B cell (primary cell): ENCODE measurements around the gene TNFAIP8L1. TPM values are rescaled to one million over a fixed set of nuclear protein-coding genes. Genes with fewer than 3 reads are reported as not detected.

Source experiments
- ATAC-seq: fragments of 200-7000 bp; cut with Tn5 transposase; one replicate; pipeline ENCODE4 v1.10.0; 2021; ENCODE audit warnings: low read depth, mild to moderate bottlenecking, moderate number of reproducible peaks, moderate library complexity
- CTCF ChIA-PET: fragments of 350-600 bp; sonication (Branson Sonifier 250); formaldehyde crosslinking; loops from one replicate; lab custom pipeline; 2021; ENCODE audit warnings: antibody characterized with exemption, inconsistent platforms; lab: Charles Lee
- POLR2A ChIA-PET: fragments of 350-600 bp; sonication (Branson Sonifier 250); formaldehyde crosslinking; loops from one replicate; lab custom pipeline; 2021; ENCODE audit warnings: antibody characterized with exemption; lab: Charles Lee
- DNase-seq: peaks from one replicate; pipeline ENCODE4 v3.0.0; 2013
- H2AFZ ChIP-seq: 2 replicates; pipeline ENCODE4 v1.6.1; 2012; ENCODE audit warnings: mild to moderate bottlenecking, low read depth, low read length; ENCODE audit not compliant: insufficient read depth, poor library complexity, severe bottlenecking
- H3K27ac ChIP-seq, 2 donors: 1 replicate in 1 of 2; 2 replicates in 1 of 2; pipeline ENCODE4 v1.5.1; 2012 to 2013; ENCODE audit warnings: low read length in 2 of 2, mild to moderate bottlenecking in 2 of 2, moderate library complexity in 1 of 2
- H3K27me3 ChIP-seq, 4 experiments: fragments of 200-600 bp in 1 of 4; sonication (generic) in 1 of 4; replicated peaks in 1 of 4; 1 replicate in 2 of 4; 2 replicates in 2 of 4; pipeline versions ENCODE4 v1.6.1 to v1.7.0; 2013 to 2016; ENCODE audit warnings: low read length in 3 of 4, mild to moderate bottlenecking in 2 of 4, mixed read lengths in 1 of 4, moderate library complexity in 1 of 4; ENCODE audit not compliant: insufficient read depth in 4 of 4, control insufficient read depth in 3 of 4; ENCODE audit errors: control extremely low read depth in 1 of 4
- H3K36me3 ChIP-seq, 2 experiments: replicated peaks in 1 of 2; 1 replicate in 1 of 2; 2 replicates in 1 of 2; pipeline versions ENCODE4 v1.6.1 to v1.7.1; 2013; ENCODE audit warnings: low read length in 1 of 2; ENCODE audit not compliant: insufficient read depth in 2 of 2, control insufficient read depth in 1 of 2; ENCODE audit errors: control extremely low read depth in 1 of 2, extremely low read depth in 1 of 2
- H3K4me1 ChIP-seq, 2 donors: fragments of 200-600 bp in 1 of 2; sonication (generic) in 1 of 2; 1 replicate in 1 of 2; 2 replicates in 1 of 2; pipeline versions ENCODE4 v1.5.1 to v1.6.1; 2013 to 2017; ENCODE audit warnings: low read length in 2 of 2; ENCODE audit not compliant: control insufficient read depth in 2 of 2, insufficient read depth in 2 of 2
- H3K4me2 ChIP-seq: replicated peaks from 2 replicates; pipeline ENCODE3; 2012; ENCODE audit warnings: mild to moderate bottlenecking, low read depth, low read length; ENCODE audit not compliant: poor library complexity, severe bottlenecking
- H3K4me3 ChIP-seq, 5 experiments: fragments of 200-600 bp in 1 of 5; sonication (generic) in 1 of 5; 1 replicate in 3 of 5; 2 replicates in 2 of 5; pipeline versions ENCODE4 v1.5.1 to v1.7.0; 2011 to 2016; ENCODE audit warnings: low read length in 4 of 5, mild to moderate bottlenecking in 4 of 5, low read depth in 2 of 5, control low read depth in 1 of 5, moderate library complexity in 1 of 5; ENCODE audit not compliant: insufficient read depth in 1 of 5; ENCODE audit errors: control extremely low read depth in 1 of 5, extremely low read depth in 1 of 5
- H3K79me2 ChIP-seq: fragments of 200-600 bp; sonication (generic); one replicate; pipeline ENCODE4 v1.6.0; 2016; ENCODE audit warnings: low read length; ENCODE audit not compliant: control insufficient read depth, insufficient read depth
- H3K9ac ChIP-seq: fragments of 200-600 bp; sonication (generic); 2 replicates; pipeline ENCODE4 v1.6.1; 2017; ENCODE audit warnings: mild to moderate bottlenecking, low read length, moderate library complexity
- H3K9me3 ChIP-seq, 3 donors: one replicate each; pipeline versions ENCODE4 v1.6.1 to v1.7.1; 2013; ENCODE audit warnings: low read length in 2 of 3; ENCODE audit not compliant: control insufficient read depth in 2 of 3, insufficient read depth in 1 of 3; ENCODE audit errors: control extremely low read depth in 1 of 3
- H4K20me1 ChIP-seq: 2 replicates; pipeline ENCODE4 v1.6.0; 2012; ENCODE audit warnings: mild to moderate bottlenecking, low read length; ENCODE audit not compliant: insufficient read depth, control insufficient read depth, poor library complexity, severe bottlenecking
- H3K27ac Mint-ChIP-seq: one replicate; pipeline ENCODE4 v1.8.0; 2021; ENCODE audit warnings: mixed read lengths
- H3K27me3 Mint-ChIP-seq: one replicate; pipeline ENCODE4 v1.8.0; 2021; ENCODE audit warnings: mixed read lengths
- H3K4me1 Mint-ChIP-seq: one replicate; pipeline ENCODE4 v1.8.0; 2021; ENCODE audit warnings: mixed read lengths
- H3K4me3 Mint-ChIP-seq: one replicate; pipeline ENCODE4 v1.8.0; 2021; ENCODE audit warnings: mixed read lengths
- H3K9me3 Mint-ChIP-seq: one replicate; pipeline ENCODE4 v1.8.0; 2022; ENCODE audit warnings: mixed read lengths; ENCODE audit not compliant: insufficient read depth
- EZH2 ChIP-seq: IDR thresholded peaks from 2 replicates; pipeline ENCODE4 v1.6.1; 2012; ENCODE audit warnings: borderline replicate concordance, low read depth, mild to moderate bottlenecking, moderate library complexity, low read length; ENCODE audit not compliant: insufficient read depth, poor library complexity, severe bottlenecking
- WGBS: methylation state at CpG from one replicate; pipeline ENCODE4 v1.1.5; 2013; ENCODE audit warnings: missing lambda C conversion rate; ENCODE audit not compliant: insufficient coverage; 5-methylcytosine and 5-hydroxymethylcytosine counted together
- intact Hi-C: fragments of 100-400 bp; cut with micrococcal nuclease; formaldehyde crosslinking; loops from one replicate; pipeline ENCODE4 v1.10.0; 2022
- polyA plus RNA-seq: library from polyadenylated mRNA; depleted of rRNA; stranded (reverse); fragments of >200 nt; gene quantifications from 2 replicates; pipeline ENCODE4 v1.2.3, GENCODE V29; 2012
- total RNA-seq, 2 donors: library from RNA; stranded (reverse); fragments of 120-200 nt in 1 of 2; gene quantifications; 1 replicate in 1 of 2; 2 replicates in 1 of 2; pipeline versions ENCODE4 v1.2.3 to v1.2.4, GENCODE V29; 2013 to 2022
- TF ChIP-seq, protein P1 (sequence below): fragments of 200-600 bp; IDR thresholded peaks from one replicate; pipeline ENCODE4 v1.8.0; 2022; ENCODE audit warnings: antibody characterized with exemption, mild to moderate bottlenecking

Gene TNFAIP8L1
- total and polyA plus RNA-seq, 2 donors (not counting 1 experiment from before 2014, with no cell fraction given): 9.1 to 20.9 TPM

DNA sequence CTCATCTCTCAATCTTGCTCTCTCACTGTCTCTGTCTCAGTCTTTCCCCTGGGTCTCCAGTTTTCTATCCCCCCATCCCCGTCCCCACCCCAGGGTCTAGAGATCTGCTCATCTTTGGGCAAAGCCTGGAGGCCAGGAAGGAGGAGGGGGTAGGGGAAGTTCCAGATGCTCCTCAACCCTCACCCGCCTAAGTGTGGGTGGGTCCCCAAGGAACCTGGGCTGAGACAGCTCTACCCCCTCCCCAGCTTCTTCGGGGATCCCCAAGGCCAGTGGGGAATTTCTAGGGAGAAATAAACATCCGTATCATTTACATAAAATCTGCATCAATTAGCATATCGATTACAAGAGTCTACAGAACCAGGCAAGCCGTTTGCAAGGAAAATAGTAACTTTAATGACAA lies 48.0 kb upstream of the TNFAIP8L1 start:
- CTCF ChIA-PET: no interaction called here

DNA sequence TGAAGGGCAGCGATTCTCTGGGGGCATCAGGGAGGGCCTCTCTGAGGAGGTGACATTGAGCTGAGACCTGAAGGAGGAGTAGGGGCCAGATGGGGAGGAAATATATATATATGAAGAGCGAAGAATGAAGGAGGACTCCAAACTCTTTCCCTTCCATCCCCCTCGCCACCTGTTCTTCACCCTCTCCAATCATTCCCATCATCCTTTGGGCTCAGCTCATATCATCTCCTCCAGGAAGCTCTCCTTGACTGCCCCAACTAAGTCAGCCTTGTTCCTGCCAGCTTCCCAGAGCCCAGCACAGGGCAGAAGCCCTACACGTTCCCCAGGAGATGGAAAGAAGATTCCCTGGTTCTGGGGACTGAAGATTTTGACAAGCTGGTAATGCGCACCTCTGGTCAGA lies 46.9 kb upstream of the TNFAIP8L1 start:
- no peak overlapping the region for H3K27ac ChIP-seq
- H3K4me2 ChIP-seq: no peak overlapping the region
- H2AFZ ChIP-seq: no peak overlapping the region
- WGBS: 87% methylated on average over 3 of the region's 5 CpGs
- H3K4me3 Mint-ChIP-seq: no peak overlapping the region
- H3K4me1 Mint-ChIP-seq: peaks cover 4% of the 10 kb centered on the region
- H4K20me1 ChIP-seq: no peaks in the 10 kb centered on the region
- H3K79me2 ChIP-seq: no peaks in the 10 kb centered on the region
- H3K27ac Mint-ChIP-seq: no peak overlapping the region
- H3K9ac ChIP-seq: no peak overlapping the region
- H3K27me3 Mint-ChIP-seq: peaks cover 47% of the 10 kb centered on the region
- TF ChIP-seq, protein P1, sequence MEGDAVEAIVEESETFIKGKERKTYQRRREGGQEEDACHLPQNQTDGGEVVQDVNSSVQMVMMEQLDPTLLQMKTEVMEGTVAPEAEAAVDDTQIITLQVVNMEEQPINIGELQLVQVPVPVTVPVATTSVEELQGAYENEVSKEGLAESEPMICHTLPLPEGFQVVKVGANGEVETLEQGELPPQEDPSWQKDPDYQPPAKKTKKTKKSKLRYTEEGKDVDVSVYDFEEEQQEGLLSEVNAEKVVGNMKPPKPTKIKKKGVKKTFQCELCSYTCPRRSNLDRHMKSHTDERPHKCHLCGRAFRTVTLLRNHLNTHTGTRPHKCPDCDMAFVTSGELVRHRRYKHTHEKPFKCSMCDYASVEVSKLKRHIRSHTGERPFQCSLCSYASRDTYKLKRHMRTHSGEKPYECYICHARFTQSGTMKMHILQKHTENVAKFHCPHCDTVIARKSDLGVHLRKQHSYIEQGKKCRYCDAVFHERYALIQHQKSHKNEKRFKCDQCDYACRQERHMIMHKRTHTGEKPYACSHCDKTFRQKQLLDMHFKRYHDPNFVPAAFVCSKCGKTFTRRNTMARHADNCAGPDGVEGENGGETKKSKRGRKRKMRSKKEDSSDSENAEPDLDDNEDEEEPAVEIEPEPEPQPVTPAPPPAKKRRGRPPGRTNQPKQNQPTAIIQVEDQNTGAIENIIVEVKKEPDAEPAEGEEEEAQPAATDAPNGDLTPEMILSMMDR: no peak
- TF ChIP-seq EZH2: no peak
- POLR2A ChIA-PET: no interaction called here
- peaks cover 0 to 18% (median 0%) of the 10 kb centered on the region in 3 donors for H3K9me3 ChIP-seq
- H3K36me3 ChIP-seq: no peaks in the 10 kb centered on the region
- H3K4me3 ChIP-seq: no peak overlapping the region
- intact Hi-C loops: no loop called here
- DNase-seq (no peak), ATAC-seq (no peak)
- CTCF ChIA-PET: interaction anchor here (0.6 to 1.8 kb wide), 4 partner anchors 16 to 806 kb away, joined by 3 to 9 read pairs (median 6); no protein-coding TSS in a partner anchor
- no peaks in the 10 kb centered on the region for H3K9me3 Mint-ChIP-seq
- H3K27me3 ChIP-seq: peaks cover 0 to 34% (median 12%) of the 10 kb centered on the region in 4 experiments
- H3K4me1 ChIP-seq: peaks cover 4% of the 10 kb centered on the region in 2 donors

More for the DNA sequence above, 48.0 kb upstream of the TNFAIP8L1 start:
- WGBS: 20% methylated on average over 1 of the region's 6 CpGs
- Histone ChIP-seq H3K4me3 (no peak overlapping the region), H3K9ac (no peak overlapping the region), H3K9me3 (peaks cover 0 to 9% (median 0%) of the 10 kb centered on the region in 3 donors), H3K27ac (no peak overlapping the region), H3K36me3 (no peaks in the 10 kb centered on the region), H2AFZ (no peak overlapping the region), H3K4me2 (no peak overlapping the region), H4K20me1 (no peaks in the 10 kb centered on the region), H3K79me2 (no peaks in the 10 kb centered on the region), H3K4me1 (no peaks in the 10 kb centered on the region), H3K27me3 (peaks cover 0 to 31% (median 10%) of the 10 kb centered on the region in 4 experiments)
- no peak overlapping the region for H3K27ac Mint-ChIP-seq
- POLR2A ChIA-PET: no interaction called here
- ATAC-seq (no peak), DNase-seq (no peak)
- peaks cover 45% of the 10 kb centered on the region for H3K27me3 Mint-ChIP-seq
- H3K4me3 Mint-ChIP-seq: no peak overlapping the region
- H3K4me1 Mint-ChIP-seq: no peaks in the 10 kb centered on the region
- no peaks in the 10 kb centered on the region for H3K9me3 Mint-ChIP-seq
- intact Hi-C loops: no loop called here
- TF ChIP-seq, protein P1: no peak
- no peak for TF ChIP-seq EZH2
